ENCODE data around the gene CANX. TPM values are rescaled to one million over a fixed set of nuclear protein-coding genes. Genes with fewer than 3 reads are reported as not detected.

Gene CANX
- total RNA-seq, 1 experiment from 2014 or later: 1,434 TPM

GRCh38 chr5:179768326-179769085 lies 69.7 kb downstream of the CANX start:
- TF ChIP-seq CTCF (IDR thresholded peaks at IDR 0.05; ENCODE audit: unreplicated experiment): no peak
- no peak for DNase-seq
- CTCF ChIA-PET: no interaction called here
- H3K4me1 Mint-ChIP-seq (ENCODE audit: low read depth, unreplicated experiment): peaks cover 7% of the 10 kb centered on the region
- no TSS peak for BruUV-seq (replicated peaks)
- intact Hi-C loops (cut with micrococcal nuclease; ENCODE audit: unreplicated experiment): no loop called here
- H3K27me3 Mint-ChIP-seq (ENCODE audit: unreplicated experiment): no peaks in the 10 kb centered on the region
- no peak overlapping the region for H3K27ac Mint-ChIP-seq (ENCODE audit: unreplicated experiment)
- no peaks in the 10 kb centered on the region for H3K9me3 Mint-ChIP-seq (ENCODE audit: low read depth, unreplicated experiment)
- no peak overlapping the region for H3K4me3 Mint-ChIP-seq (ENCODE audit: low read depth, unreplicated experiment)
- H3K36me3 Mint-ChIP-seq (ENCODE audit: insufficient read depth, unreplicated experiment): peaks cover 54% of the 10 kb centered on the region

GRCh38 chr5:179769271-179769670 lies 70.5 kb downstream of the CANX start:
- H3K9me3 Mint-ChIP-seq (ENCODE audit: low read depth, unreplicated experiment): no peaks in the 10 kb centered on the region
- H3K36me3 Mint-ChIP-seq (ENCODE audit: insufficient read depth, unreplicated experiment): peaks cover 61% of the 10 kb centered on the region
- intact Hi-C loops (cut with micrococcal nuclease; ENCODE audit: unreplicated experiment): no loop called here
- H3K27me3 Mint-ChIP-seq (ENCODE audit: unreplicated experiment): no peaks in the 10 kb centered on the region
- TF ChIP-seq CTCF (IDR thresholded peaks at IDR 0.05; ENCODE audit: unreplicated experiment): no peak
- no peak overlapping the region for H3K27ac Mint-ChIP-seq (ENCODE audit: unreplicated experiment)
- DNase-seq: no peak
- BruUV-seq (replicated peaks): no TSS peak
- H3K4me3 Mint-ChIP-seq (ENCODE audit: low read depth, unreplicated experiment): no peak overlapping the region
- CTCF ChIA-PET: no interaction called here
- H3K4me1 Mint-ChIP-seq (ENCODE audit: low read depth, unreplicated experiment): peaks cover 5% of the 10 kb centered on the region

GRCh38 chr5:179769796-179770195 lies 71.0 kb downstream of the CANX start:
- peaks cover 65% of the 10 kb centered on the region for H3K36me3 Mint-ChIP-seq (ENCODE audit: insufficient read depth, unreplicated experiment)
- peaks cover 5% of the 10 kb centered on the region for H3K4me1 Mint-ChIP-seq (ENCODE audit: low read depth, unreplicated experiment)
- DNase-seq: no peak
- BruUV-seq (replicated peaks): no TSS peak
- H3K9me3 Mint-ChIP-seq (ENCODE audit: low read depth, unreplicated experiment): no peaks in the 10 kb centered on the region
- H3K27ac Mint-ChIP-seq (ENCODE audit: unreplicated experiment): no peak overlapping the region
- intact Hi-C loops (cut with micrococcal nuclease; ENCODE audit: unreplicated experiment): no loop called here
- CTCF ChIA-PET: no interaction called here
- TF ChIP-seq CTCF (IDR thresholded peaks at IDR 0.05; ENCODE audit: unreplicated experiment): no peak
- no peak overlapping the region for H3K4me3 Mint-ChIP-seq (ENCODE audit: low read depth, unreplicated experiment)
- H3K27me3 Mint-ChIP-seq (ENCODE audit: unreplicated experiment): no peaks in the 10 kb centered on the region

- Mint-ChIP-seq H3K27ac (ENCODE audit: unreplicated experiment) (no peak overlapping the region), H3K27me3 (ENCODE audit: unreplicated experiment) (no peaks in the 10 kb centered on the region), H3K4me3 (ENCODE audit: low read depth, unreplicated experiment) (no peak overlapping the region), H3K9me3 (ENCODE audit: low read depth, unreplicated experiment) (no peaks in the 10 kb centered on the region), H3K36me3 (ENCODE audit: insufficient read depth, unreplicated experiment) (peaks cover 66% of the 10 kb centered on the region), H3K4me1 (ENCODE audit: low read depth, unreplicated experiment) (no peaks in the 10 kb centered on the region)
- no peak for TF ChIP-seq CTCF (IDR thresholded peaks at IDR 0.05; ENCODE audit: unreplicated experiment)
- CTCF ChIA-PET: interaction anchor here (0.6 to 0.7 kb wide), 2 partner anchors 100 to 138 kb away, joined by 4 to 5 read pairs; no protein-coding TSS in a partner anchor
- DNase-seq: no peak
- BruUV-seq (replicated peaks): no TSS peak
- intact Hi-C loops (cut with micrococcal nuclease; ENCODE audit: unreplicated experiment): no loop called here
Measured at GRCh38 chr5:179771311-179771895, 72.6 kb downstream of the CANX start.

Measured in Calu3 (cell line).